ENCODE results near the gene HGFAC.
"Not testable (repeated sequence)": the region's sequence is repeated elsewhere in the genome, so short reads cannot be mapped to it uniquely, and the experiment has no call there.

HGFAC gene

GRCh38 chr4:3442959-3443749, 1.4 kb downstream of the HGFAC start:
- DNase-seq (ENCODE audit: low spot score) = peak; percentile 99

- DNase-seq (ENCODE audit: low spot score) = no peak
Measured at GRCh38 chr4:3443750-3444309, 2.1 kb downstream of the HGFAC start.

- no peak for DNase-seq (ENCODE audit: low spot score)
Measured at GRCh38 chr4:3444351-3445110, 2.8 kb downstream of the HGFAC start.

GRCh38 chr4:3445111-3445820, 3.5 kb downstream of the HGFAC start:
- no peak for DNase-seq (ENCODE audit: low spot score)

- no peak for DNase-seq (ENCODE audit: low spot score)
Measured at GRCh38 chr4:3445829-3446545, 4.2 kb downstream of the HGFAC start.

- no peak for DNase-seq (ENCODE audit: low spot score)
Measured at GRCh38 chr4:3446631-3447320, 5.0 kb downstream of the HGFAC start.

- DNase-seq (ENCODE audit: low spot score) = no peak
Measured at GRCh38 chr4:3447431-3448395, 5.9 kb downstream of the HGFAC start.

GRCh38 chr4:3449047-3449573, 7.3 kb downstream of the HGFAC start:
- no peak for DNase-seq (ENCODE audit: low spot score)

- no peak for DNase-seq (ENCODE audit: low spot score)
Measured at GRCh38 chr4:3449574-3450534, 8.1 kb downstream of the HGFAC start.

GRCh38 chr4:3450643-3451042, 8.9 kb downstream of the HGFAC start:
- DNase-seq (ENCODE audit: low spot score) = no peak

- DNase-seq (ENCODE audit: low spot score) = no peak
Measured at GRCh38 chr4:3451956-3452355, 10.2 kb downstream of the HGFAC start.

GRCh38 chr4:3452376-3452775, 10.6 kb downstream of the HGFAC start:
- DNase-seq (ENCODE audit: low spot score) = no peak

GRCh38 chr4:3455596-3455995, 13.8 kb downstream of the HGFAC start:
- not testable (repeated sequence) for DNase-seq (ENCODE audit: low spot score)

GRCh38 chr4:3458371-3458770, 16.6 kb downstream of the HGFAC start:
- DNase-seq (ENCODE audit: low spot score) = no peak

GRCh38 chr4:3459156-3459555, 17.4 kb downstream of the HGFAC start:
- not testable (repeated sequence) for DNase-seq (ENCODE audit: low spot score)

GRCh38 chr4:3460926-3461325, 19.2 kb downstream of the HGFAC start:
- no peak for DNase-seq (ENCODE audit: low spot score)

GRCh38 chr4:3461515-3462291, 19.9 kb downstream of the HGFAC start:
- no peak for DNase-seq (ENCODE audit: low spot score)

- DNase-seq (ENCODE audit: low spot score) = no peak
Measured at GRCh38 chr4:3462321-3462789, 20.6 kb downstream of the HGFAC start.

All from iPS-NIHi11 (cell line).